Measurements from ENCODE around the gene GAGE12J. TPM values are rescaled to one million over a fixed set of nuclear protein-coding genes. Genes with fewer than 3 reads are reported as not detected.

GAGE12J gene
- total RNA-seq, 2 donors from 2014 or later: not detected

GRCh38 chrX:49277535-49277830, 44.4 kb upstream of the GAGE12J start:
- DNase-seq (ENCODE audit: low spot score): no peak
- no peak for TF ChIP-seq CTCF (IDR thresholded peaks at IDR 0.05)
- no peaks in the 10 kb centered on the region for H3K9me3 ChIP-seq
- H3K4me3 ChIP-seq: no peak overlapping the region
- no peaks in the 10 kb centered on the region for H3K36me3 ChIP-seq
- H3K27me3 ChIP-seq (replicated peaks; ENCODE audit: insufficient read depth): no peaks in the 10 kb centered on the region
- H3K27ac ChIP-seq: no peak overlapping the region
- peaks cover 0 to 13% of the 10 kb centered on the region in 2 donors for H3K4me1 ChIP-seq (ENCODE audit: control insufficient read depth in 1 of 2, low read depth in 2 of 2)
- ATAC-seq (ENCODE audit: insufficient number of reproducible peaks, low FRiP score, low read depth): no peak

- H3K36me3 ChIP-seq: no peaks in the 10 kb centered on the region
- no peak for TF ChIP-seq CTCF (IDR thresholded peaks at IDR 0.05)
- H3K4me3 ChIP-seq: no peak overlapping the region
- peaks cover 0 to 9% of the 10 kb centered on the region in 2 donors for H3K4me1 ChIP-seq (ENCODE audit: control insufficient read depth in 1 of 2, low read depth in 2 of 2)
- H3K9me3 ChIP-seq: no peaks in the 10 kb centered on the region
- no peaks in the 10 kb centered on the region for H3K27me3 ChIP-seq (replicated peaks; ENCODE audit: insufficient read depth)
- ATAC-seq (ENCODE audit: insufficient number of reproducible peaks, low FRiP score, low read depth) (no peak), DNase-seq (ENCODE audit: low spot score) (no peak)
- H3K27ac ChIP-seq: no peak overlapping the region
Measured at GRCh38 chrX:49278081-49278480, 43.8 kb upstream of the GAGE12J start.

- no peak overlapping the region for H3K4me3 ChIP-seq
- peak; percentile 19 for TF ChIP-seq CTCF (IDR thresholded peaks at IDR 0.05)
- DNase-seq (ENCODE audit: low spot score) (no peak), ATAC-seq (ENCODE audit: insufficient number of reproducible peaks, low FRiP score, low read depth) (no peak)
- H3K27ac ChIP-seq: no peak overlapping the region
- no peaks in the 10 kb centered on the region for H3K4me1 ChIP-seq (ENCODE audit: control insufficient read depth in 1 of 2, low read depth in 2 of 2)
- H3K27me3 ChIP-seq (replicated peaks; ENCODE audit: insufficient read depth): no peaks in the 10 kb centered on the region
- H3K36me3 ChIP-seq: no peaks in the 10 kb centered on the region
- H3K9me3 ChIP-seq: no peaks in the 10 kb centered on the region
Measured at GRCh38 chrX:49282647-49283011, 39.2 kb upstream of the GAGE12J start.

GRCh38 chrX:49284212-49284611, 37.6 kb upstream of the GAGE12J start:
- Histone ChIP-seq H3K9me3 (no peaks in the 10 kb centered on the region), H3K27ac (no peak overlapping the region), H3K27me3 (replicated peaks; ENCODE audit: insufficient read depth) (no peaks in the 10 kb centered on the region), H3K4me1 (ENCODE audit: control insufficient read depth in 1 of 2, low read depth in 2 of 2) (no peaks in the 10 kb centered on the region), H3K36me3 (no peaks in the 10 kb centered on the region), H3K4me3 (no peak overlapping the region)
- no peak for DNase-seq (ENCODE audit: low spot score)
- no peak for TF ChIP-seq CTCF (IDR thresholded peaks at IDR 0.05)
- ATAC-seq (ENCODE audit: insufficient number of reproducible peaks, low FRiP score, low read depth): no peak

GRCh38 chrX:49286136-49286535, 35.7 kb upstream of the GAGE12J start:
- no peak for DNase-seq (ENCODE audit: low spot score)
- TF ChIP-seq CTCF (IDR thresholded peaks at IDR 0.05): no peak
- H3K27me3 ChIP-seq (replicated peaks; ENCODE audit: insufficient read depth): no peaks in the 10 kb centered on the region
- no peak overlapping the region for H3K4me3 ChIP-seq
- H3K4me1 ChIP-seq (ENCODE audit: control insufficient read depth in 1 of 2, low read depth in 2 of 2): no peaks in the 10 kb centered on the region
- H3K27ac ChIP-seq: no peak overlapping the region
- ATAC-seq (ENCODE audit: insufficient number of reproducible peaks, low FRiP score, low read depth): no peak
- no peaks in the 10 kb centered on the region for H3K9me3 ChIP-seq
- no peaks in the 10 kb centered on the region for H3K36me3 ChIP-seq

Measured in thoracic aorta (tissue), 2 donors.